Calu3 (cell line): ENCODE results near the gene PRICKLE1. TPM values are rescaled to one million over a fixed set of nuclear protein-coding genes. Genes with fewer than 3 reads are reported as not detected.

Source experiments
- BruUV-seq: library from RNA; stranded (reverse); fragments of 400-500 nt; replicated peaks from 2 replicates; lab custom pipeline; 2021; lab: Mats Ljungman, UMichigan
- CTCF ChIA-PET: fragments of 300-600 bp; sonication (Branson Sonifier 250); formaldehyde crosslinking; loops from one replicate; lab custom pipeline; 2022; ENCODE audit warnings: antibody characterized with exemption; lab: Charles Lee
- DNase-seq: peaks from one replicate; pipeline ENCODE4 v3.0.0; 2022
- H3K27ac Mint-ChIP-seq: one replicate; pipeline ENCODE4 v1.8.0; 2022; ENCODE audit warnings: mixed read lengths; ENCODE audit not compliant: unreplicated experiment
- H3K27me3 Mint-ChIP-seq: one replicate; pipeline ENCODE4 v1.8.0; 2022; ENCODE audit warnings: mixed read lengths; ENCODE audit not compliant: unreplicated experiment
- H3K36me3 Mint-ChIP-seq: one replicate; pipeline ENCODE4 v1.8.0; 2022; ENCODE audit warnings: mild to moderate bottlenecking, moderate library complexity, mixed read lengths; ENCODE audit not compliant: insufficient read depth, unreplicated experiment
- H3K4me1 Mint-ChIP-seq: one replicate; pipeline ENCODE4 v1.8.0; 2022; ENCODE audit warnings: mild to moderate bottlenecking, low read depth, mixed read lengths; ENCODE audit not compliant: unreplicated experiment
- H3K4me3 Mint-ChIP-seq: one replicate; pipeline ENCODE4 v1.8.0; 2022; ENCODE audit warnings: mild to moderate bottlenecking, low read depth, moderate library complexity, mixed read lengths; ENCODE audit not compliant: unreplicated experiment
- H3K9me3 Mint-ChIP-seq: one replicate; pipeline ENCODE4 v1.8.0; 2022; ENCODE audit warnings: low read depth, mixed read lengths; ENCODE audit not compliant: unreplicated experiment
- intact Hi-C: fragments of 100-400 bp; cut with micrococcal nuclease; formaldehyde crosslinking; loops from one replicate; pipeline ENCODE4 v1.10.0; 2022; ENCODE audit not compliant: unreplicated experiment
- total RNA-seq: library from RNA; stranded (reverse); gene quantifications from 2 replicates; pipeline ENCODE4 v1.2.3, GENCODE V29; 2022
- TF ChIP-seq, protein P1 (sequence below): fragments of 200-600 bp; IDR thresholded peaks from one replicate; pipeline ENCODE4 v1.8.0; 2022; ENCODE audit warnings: antibody characterized with exemption; ENCODE audit not compliant: unreplicated experiment

Gene PRICKLE1
- total RNA-seq, 1 experiment from 2014 or later: 12.7 TPM

DNA sequence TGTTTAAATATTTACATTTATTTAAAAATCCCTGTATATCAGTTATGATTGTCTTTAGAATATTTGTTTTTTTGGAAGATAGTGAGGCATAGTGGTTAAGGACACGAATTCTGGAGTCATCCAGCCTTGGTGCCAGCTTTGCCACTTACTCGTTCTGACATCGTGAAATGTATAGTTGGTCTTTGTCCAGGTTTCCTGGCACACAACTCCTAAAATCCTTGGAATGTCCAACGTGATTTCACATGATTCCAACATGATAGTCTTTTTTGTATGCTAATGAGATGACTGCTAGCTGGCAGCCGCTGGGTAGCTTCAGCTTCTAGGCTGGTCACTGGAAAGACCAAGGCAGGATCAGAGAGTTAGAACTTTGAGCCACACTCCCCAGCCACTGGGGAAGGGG lies 64.8 kb downstream of the PRICKLE1 start:
- Mint-ChIP-seq H3K4me3 (no peak overlapping the region), H3K4me1 (no peaks in the 10 kb centered on the region), H3K9me3 (no peaks in the 10 kb centered on the region), H3K27me3 (no peaks in the 10 kb centered on the region), H3K27ac (no peak overlapping the region), H3K36me3 (no peaks in the 10 kb centered on the region)
- intact Hi-C loops: no loop called here
- no TSS peak for BruUV-seq
- DNase-seq: no peak
- TF ChIP-seq, protein P1, sequence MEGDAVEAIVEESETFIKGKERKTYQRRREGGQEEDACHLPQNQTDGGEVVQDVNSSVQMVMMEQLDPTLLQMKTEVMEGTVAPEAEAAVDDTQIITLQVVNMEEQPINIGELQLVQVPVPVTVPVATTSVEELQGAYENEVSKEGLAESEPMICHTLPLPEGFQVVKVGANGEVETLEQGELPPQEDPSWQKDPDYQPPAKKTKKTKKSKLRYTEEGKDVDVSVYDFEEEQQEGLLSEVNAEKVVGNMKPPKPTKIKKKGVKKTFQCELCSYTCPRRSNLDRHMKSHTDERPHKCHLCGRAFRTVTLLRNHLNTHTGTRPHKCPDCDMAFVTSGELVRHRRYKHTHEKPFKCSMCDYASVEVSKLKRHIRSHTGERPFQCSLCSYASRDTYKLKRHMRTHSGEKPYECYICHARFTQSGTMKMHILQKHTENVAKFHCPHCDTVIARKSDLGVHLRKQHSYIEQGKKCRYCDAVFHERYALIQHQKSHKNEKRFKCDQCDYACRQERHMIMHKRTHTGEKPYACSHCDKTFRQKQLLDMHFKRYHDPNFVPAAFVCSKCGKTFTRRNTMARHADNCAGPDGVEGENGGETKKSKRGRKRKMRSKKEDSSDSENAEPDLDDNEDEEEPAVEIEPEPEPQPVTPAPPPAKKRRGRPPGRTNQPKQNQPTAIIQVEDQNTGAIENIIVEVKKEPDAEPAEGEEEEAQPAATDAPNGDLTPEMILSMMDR: no peak
- CTCF ChIA-PET: interaction anchor here (1.0 kb wide), 1 partner anchor 9 kb away, joined by 3 read pairs; no protein-coding TSS in a partner anchor

DNA sequence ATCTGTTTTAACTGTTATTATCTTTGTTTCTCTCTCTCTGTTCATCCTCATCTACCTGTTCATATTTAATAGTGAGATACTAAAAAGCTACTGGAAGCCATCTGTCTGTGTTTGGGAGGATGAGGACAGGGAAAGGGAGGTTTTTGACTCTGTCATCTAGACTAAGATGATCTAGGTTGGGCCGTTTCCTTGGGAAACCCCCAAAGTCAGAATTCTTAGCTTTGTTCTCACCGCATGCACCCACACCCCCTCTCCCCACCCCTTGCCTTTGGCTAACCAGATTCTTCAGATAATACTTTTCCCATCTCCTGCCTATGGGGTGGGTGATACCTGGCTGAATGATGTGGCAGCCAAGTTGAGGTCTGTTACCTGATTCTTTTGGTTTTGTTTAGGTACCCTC lies 73.0 kb downstream of the PRICKLE1 start:
- H3K27me3 Mint-ChIP-seq: no peaks in the 10 kb centered on the region
- no peak overlapping the region for H3K27ac Mint-ChIP-seq
- CTCF ChIA-PET: interaction anchor here (0.7 kb wide), 1 partner anchor 43 kb away, joined by 3 read pairs; no protein-coding TSS in a partner anchor
- BruUV-seq: no TSS peak
- TF ChIP-seq, protein P1: no peak
- intact Hi-C loops: no loop called here
- no peaks in the 10 kb centered on the region for H3K36me3 Mint-ChIP-seq
- H3K4me1 Mint-ChIP-seq: no peaks in the 10 kb centered on the region
- H3K4me3 Mint-ChIP-seq: no peak overlapping the region
- no peak for DNase-seq
- H3K9me3 Mint-ChIP-seq: no peaks in the 10 kb centered on the region

DNA sequence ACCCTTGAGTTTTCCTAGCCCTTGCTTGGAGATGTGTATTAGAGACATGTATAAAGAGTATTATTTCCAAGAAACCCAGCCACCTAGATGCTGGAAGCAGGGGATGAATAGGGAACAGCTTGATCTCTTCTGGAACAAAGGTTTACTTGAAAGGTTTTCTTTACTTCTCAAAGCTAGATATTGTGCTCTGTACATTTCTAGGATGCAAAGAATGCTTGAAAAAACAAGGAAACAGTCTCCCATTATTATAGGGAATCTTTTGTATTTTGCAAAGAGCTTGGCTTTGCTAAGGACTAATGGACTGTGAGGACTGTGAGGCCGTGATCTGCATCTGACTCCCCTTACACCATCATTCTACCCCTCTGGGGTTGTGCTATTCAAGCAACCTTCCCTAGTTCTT lies 77.9 kb downstream of the PRICKLE1 start:
- DNase-seq: no peak
- intact Hi-C loops: no loop called here
- no peak overlapping the region for H3K4me3 Mint-ChIP-seq
- no peaks in the 10 kb centered on the region for H3K36me3 Mint-ChIP-seq
- CTCF ChIA-PET: no interaction called here
- TF ChIP-seq, protein P1: no peak
- no peaks in the 10 kb centered on the region for H3K27me3 Mint-ChIP-seq
- no peaks in the 10 kb centered on the region for H3K4me1 Mint-ChIP-seq
- H3K27ac Mint-ChIP-seq: no peak overlapping the region
- BruUV-seq: no TSS peak
- H3K9me3 Mint-ChIP-seq: no peaks in the 10 kb centered on the region

DNA sequence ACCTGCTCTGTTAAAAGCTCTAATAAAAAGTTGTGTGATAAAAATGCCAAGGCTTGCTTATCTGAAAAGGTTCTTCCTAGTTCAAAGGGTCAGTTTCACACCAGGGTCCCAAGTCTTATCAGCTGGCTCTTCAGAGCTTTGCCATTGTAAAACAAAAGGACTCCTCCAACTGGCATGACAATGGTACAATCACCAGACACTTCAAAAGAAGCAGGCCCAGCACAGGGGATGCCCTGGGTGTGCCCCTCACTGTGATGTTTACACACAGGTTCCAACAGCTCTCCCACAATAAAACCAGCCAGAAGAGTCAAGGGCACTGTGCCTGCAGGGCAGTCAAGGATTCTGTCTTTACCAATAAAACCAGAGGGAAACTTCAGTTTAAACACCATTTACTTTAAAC lies 78.7 kb downstream of the PRICKLE1 start:
- BruUV-seq: no TSS peak
- no peak overlapping the region for H3K27ac Mint-ChIP-seq
- intact Hi-C loops: no loop called here
- DNase-seq: no peak
- CTCF ChIA-PET: no interaction called here
- no peaks in the 10 kb centered on the region for H3K27me3 Mint-ChIP-seq
- no peak overlapping the region for H3K4me3 Mint-ChIP-seq
- no peaks in the 10 kb centered on the region for H3K36me3 Mint-ChIP-seq
- no peaks in the 10 kb centered on the region for H3K4me1 Mint-ChIP-seq
- TF ChIP-seq, protein P1: no peak
- H3K9me3 Mint-ChIP-seq: no peaks in the 10 kb centered on the region
